A549 treated with DMSO at 1 μM for 4 hours (cell line): ENCODE measurements around the gene TSPAN3. TPM values are rescaled to one million over a fixed set of nuclear protein-coding genes. Genes with fewer than 3 reads are reported as not detected.

Experiments
- total RNA-seq: library from RNA; stranded (reverse); fragments of 200-300 nt; extraction: Qiagen RNA extraction; gene quantifications from 5 replicates; pipeline ENCODE4 v1.2.3, GENCODE V29; 2022; ENCODE audit warnings: low read depth

TSPAN3 gene
- 357 to 499 TPM (median 457 TPM) in 5 replicates for total RNA-seq

GRCh38 chr15:77070495-77071304 lies at the start of gene TSPAN3:
Gene TSPAN3, minus strand, starts transcription at chr15:77071109. Its CDS starts 155 bp downstream, at chr15:77070954.

DNA sequence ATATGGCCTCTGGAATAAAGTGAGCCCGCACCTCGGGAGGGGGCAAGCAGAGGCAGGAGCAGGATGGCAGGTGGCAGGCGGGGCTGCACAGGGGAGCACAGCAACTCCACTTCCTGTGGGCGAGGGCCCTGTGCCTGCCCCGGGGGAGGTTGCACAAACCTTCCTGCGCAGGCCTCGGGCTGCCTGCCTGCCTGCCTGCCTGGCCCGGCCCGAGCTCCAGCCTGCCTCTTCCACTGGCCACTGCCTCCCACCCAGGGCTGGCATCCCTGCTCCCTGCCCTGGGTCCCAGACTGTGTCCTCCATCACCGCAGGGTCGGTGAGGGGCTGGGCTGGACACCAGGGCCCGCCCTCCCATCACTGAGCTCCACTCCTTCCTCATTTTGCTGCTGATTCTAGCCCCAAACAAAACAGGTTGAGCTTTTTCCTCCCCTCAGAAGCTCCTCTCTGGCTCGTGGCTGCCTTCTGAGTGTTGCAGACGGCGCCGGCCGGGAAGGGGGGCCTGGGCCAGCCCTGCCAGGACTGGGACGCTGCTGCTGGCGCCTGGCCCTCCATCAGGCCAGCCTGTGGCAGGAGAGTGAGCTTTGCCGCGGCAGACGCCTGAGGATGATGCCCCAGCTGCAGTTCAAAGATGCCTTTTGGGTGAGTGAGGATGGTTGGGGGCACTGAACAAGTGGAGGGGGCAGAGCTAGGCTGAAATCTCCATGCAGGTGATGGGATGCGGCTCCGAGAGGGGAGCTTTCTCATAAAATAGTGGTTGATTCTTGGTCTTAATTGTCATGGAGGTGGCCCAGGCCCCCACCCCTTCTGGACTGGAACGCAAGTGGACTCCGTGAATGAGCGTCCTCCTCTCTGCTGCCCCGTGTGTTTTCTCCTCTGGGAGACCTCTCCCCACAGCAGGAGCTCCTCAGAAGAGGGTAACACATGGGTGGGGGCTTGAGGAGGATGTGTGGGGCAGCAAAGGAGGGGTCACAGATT lies 75.7 kb downstream of the TSPAN3 start, which contains the start of gene PSTPIP1:
TSS of gene PSTPIP1 (plus strand) at position 156 of the 975 bp plus-strand sequence. CDS start at position 604, 448 bp downstream.

Other genes starting within 250 kb of the TSPAN3 start
- gene SCAPER, start 165.8 kb downstream of the TSPAN3 start, total RNA-seq, result 2.7 to 4.3 TPM (median 3.2 TPM) in 5 replicates
- gene RCN2, start 139.4 kb downstream of the TSPAN3 start, total RNA-seq, result 54.2 to 81.3 TPM (median 64.4 TPM) in 5 replicates
- gene PSTPIP1, start 76.0 kb downstream of the TSPAN3 start, total RNA-seq, result not detected in 5 replicates